Hepatocyte (in vitro differentiated cells): Measurements from ENCODE around the gene ARHGAP26. TPM values are rescaled to one million over a fixed set of nuclear protein-coding genes. Genes with fewer than 3 reads are reported as not detected.

Experiments used
- DNase-seq: peaks from one replicate; pipeline ENCODE4 v3.0.0-alpha.2; 2016; ENCODE audit warnings: low spot score
- H2AFZ ChIP-seq: fragments of 200-600 bp; sonication (generic); 2 replicates; pipeline ENCODE4 v1.6.0; 2016; ENCODE audit warnings: antibody characterized with exemption, mild to moderate bottlenecking
- H3K27ac ChIP-seq: fragments of 200-600 bp; sonication (generic); 2 replicates; pipeline ENCODE4 v1.5.1; 2016; ENCODE audit warnings: mild to moderate bottlenecking
- H3K27me3 ChIP-seq: fragments of 200-600 bp; sonication (generic); 2 replicates; pipeline ENCODE4 v1.6.1; 2016
- H3K36me3 ChIP-seq: fragments of 200-600 bp; sonication (generic); replicated peaks from 2 replicates; pipeline ENCODE4 v1.5.1; 2016; ENCODE audit warnings: low read depth; ENCODE audit not compliant: insufficient read depth
- H3K4me1 ChIP-seq: fragments of 200-600 bp; sonication (generic); 2 replicates; pipeline ENCODE4 v1.5.1; 2016; ENCODE audit warnings: mild to moderate bottlenecking, moderate library complexity; ENCODE audit not compliant: insufficient read depth
- H3K4me2 ChIP-seq: fragments of 200-600 bp; sonication (generic); 2 replicates; pipeline ENCODE4 v1.6.0; 2016
- H3K4me3 ChIP-seq: fragments of 200-600 bp; sonication (generic); 2 replicates; pipeline ENCODE4 v1.5.1; 2016; ENCODE audit warnings: mild to moderate bottlenecking
- H3K79me2 ChIP-seq: fragments of 200-600 bp; sonication (generic); 2 replicates; pipeline ENCODE4 v1.6.0; 2017; ENCODE audit warnings: mild to moderate bottlenecking
- H3K9me2 ChIP-seq: fragments of 200-600 bp; sonication (generic); replicated peaks from 2 replicates; pipeline ENCODE4 v1.6.0; 2017; ENCODE audit warnings: mild to moderate bottlenecking; ENCODE audit not compliant: insufficient read depth
- H3K9me3 ChIP-seq: fragments of 200-600 bp; sonication (generic); 2 replicates; pipeline ENCODE4 v1.5.1; 2016; ENCODE audit warnings: low read depth, mild to moderate bottlenecking
- H4K20me1 ChIP-seq: fragments of 200-600 bp; sonication (generic); 2 replicates; pipeline ENCODE4 v1.6.0; 2016; ENCODE audit warnings: mild to moderate bottlenecking; ENCODE audit not compliant: insufficient read depth, poor library complexity, severe bottlenecking
- CTCF ChIP-seq: fragments of 200-600 bp; sonication (generic); IDR thresholded peaks from 2 replicates; pipeline ENCODE4 v1.5.1; 2016; ENCODE audit warnings: antibody characterized with exemption, mild to moderate bottlenecking; ENCODE audit not compliant: poor library complexity
- EZH2 ChIP-seq: fragments of 200-600 bp; sonication (generic); IDR thresholded peaks from 2 replicates; pipeline ENCODE4 v1.6.1; 2016; ENCODE audit warnings: antibody characterized with exemption, mild to moderate bottlenecking, borderline replicate concordance
- EZH2phosphoT487 ChIP-seq: fragments of 200-600 bp; sonication (generic); IDR thresholded peaks from one replicate; pipeline ENCODE4 v1.6.1; 2018; ENCODE audit warnings: antibody characterized with exemption, mild to moderate bottlenecking, low read depth, moderate library complexity; ENCODE audit not compliant: unreplicated experiment, severe bottlenecking
- WGBS: methylation state at CpG from one replicate; pipeline ENCODE4 v1.1.6; 2016; ENCODE audit warnings: low lambda C conversion rate; ENCODE audit errors: missing lambda C conversion rate; 5-methylcytosine and 5-hydroxymethylcytosine counted together
- polyA plus RNA-seq: library from polyadenylated mRNA; unstranded; fragments of >200 nt; fragmentation: Nextera tagmentation; extraction: Ambion mirVana; gene quantifications from 2 replicates; pipeline ENCODE4 v1.2.1, GENCODE V29; 2016
- total RNA-seq: library from RNA; depleted of rRNA; stranded (reverse); fragments of >200 nt; gene quantifications from 2 replicates; pipeline ENCODE4 v1.2.3, GENCODE V29; 2014

ARHGAP26 gene
- total and polyA plus RNA-seq, 2 experiments from 2014 or later = 16.5 to 19.8 TPM

GRCh38 chr5:143110591-143110990, 340.4 kb downstream of the ARHGAP26 start:
- Histone ChIP-seq H3K4me3 (no peak overlapping the region), H3K27ac (no peak overlapping the region), H3K4me2 (no peak overlapping the region), H3K4me1 (no peaks in the 10 kb centered on the region), H3K36me3 (no peaks in the 10 kb centered on the region), H2AFZ (no peak overlapping the region), H3K9me3 (no peaks in the 10 kb centered on the region), H3K79me2 (no peaks in the 10 kb centered on the region), H4K20me1 (no peaks in the 10 kb centered on the region), H3K9me2 (no peaks in the 10 kb centered on the region), H3K27me3 (no peaks in the 10 kb centered on the region)
- 79% methylated on average over 1 of the region's 1 CpG for WGBS
- DNase-seq = no peak
- TF ChIP-seq EZH2 (no peak), CTCF (no peak), EZH2phosphoT487 (no peak)

GRCh38 chr5:143111799-143112198, 341.6 kb downstream of the ARHGAP26 start:
- TF ChIP-seq EZH2phosphoT487 (no peak), CTCF (no peak), EZH2 (no peak)
- DNase-seq = no peak
- no peaks in the 10 kb centered on the region for H3K9me2 ChIP-seq

GRCh38 chr5:143113461-143113860, 343.3 kb downstream of the ARHGAP26 start:
- H2AFZ ChIP-seq = no peak overlapping the region
- H3K27me3 ChIP-seq = no peaks in the 10 kb centered on the region
- H4K20me1 ChIP-seq = no peaks in the 10 kb centered on the region
- TF ChIP-seq EZH2 (no peak), CTCF (no peak), EZH2phosphoT487 (no peak)
- H3K9me2 ChIP-seq = no peaks in the 10 kb centered on the region
- DNase-seq = no peak
- H3K36me3 ChIP-seq = no peaks in the 10 kb centered on the region
- H3K4me3 ChIP-seq = no peak overlapping the region
- no peak overlapping the region for H3K4me2 ChIP-seq
- WGBS = 94% methylated on average over 3 of the region's 3 CpGs
- no peaks in the 10 kb centered on the region for H3K79me2 ChIP-seq
- H3K4me1 ChIP-seq = no peaks in the 10 kb centered on the region
- H3K27ac ChIP-seq = no peak overlapping the region
- H3K9me3 ChIP-seq = no peaks in the 10 kb centered on the region

More at GRCh38 chr5:143111799-143112198, 341.6 kb downstream of the ARHGAP26 start:
- 91% methylated on average over 5 of the region's 5 CpGs for WGBS
- Histone ChIP-seq H3K4me3 (no peak overlapping the region), H3K27ac (no peak overlapping the region), H3K36me3 (no peaks in the 10 kb centered on the region), H3K9me3 (no peaks in the 10 kb centered on the region), H3K27me3 (no peaks in the 10 kb centered on the region), H3K4me1 (no peaks in the 10 kb centered on the region), H3K4me2 (no peak overlapping the region), H4K20me1 (no peaks in the 10 kb centered on the region), H3K79me2 (no peaks in the 10 kb centered on the region), H2AFZ (no peak overlapping the region)

GRCh38 chr5:143114481-143114880, 344.3 kb downstream of the ARHGAP26 start:
- Histone ChIP-seq H2AFZ (no peak overlapping the region), H4K20me1 (no peaks in the 10 kb centered on the region), H3K27me3 (no peaks in the 10 kb centered on the region), H3K4me3 (no peak overlapping the region), H3K79me2 (no peaks in the 10 kb centered on the region), H3K9me2 (no peaks in the 10 kb centered on the region), H3K36me3 (no peaks in the 10 kb centered on the region), H3K9me3 (no peaks in the 10 kb centered on the region), H3K4me2 (no peak overlapping the region), H3K4me1 (peaks cover 7% of the 10 kb centered on the region), H3K27ac (no peak overlapping the region)
- WGBS = 67% methylated on average over 2 of the region's 2 CpGs
- DNase-seq = no peak
- TF ChIP-seq EZH2phosphoT487 (no peak), CTCF (no peak), EZH2 (no peak)
